Measurements from ENCODE around the gene MAPK7. TPM values are rescaled to one million over a fixed set of nuclear protein-coding genes. Genes with fewer than 3 reads are reported as not detected.

The MAPK7 gene
- 20.3 and 21.0 TPM in 2 replicates for total RNA-seq

GRCh38 chr17:19378416-19379360 is at the start of gene MAPK7:
TSS of gene MAPK7 (plus strand) at chr17:19378498. CDS start at chr17:19378901, 403 bp downstream.

GRCh38 chr17:19362277-19363113 is 15.8 kb upstream of the MAPK7 start, which contains the start of gene B9D1:
TSS of gene B9D1 (minus strand) at chr17:19362723. CDS start at chr17:19362569, 154 bp downstream.

GRCh38 chr17:19386974-19387920 is 8.9 kb downstream of the MAPK7 start, which contains the start of gene MFAP4:
TSS of gene MFAP4 (minus strand) at chr17:19387190. CDS start at chr17:19387155, 35 bp downstream.

GRCh38 chr17:19410875-19411620 is 32.8 kb downstream of the MAPK7 start, which contains the start of gene RNF112:
TSS of gene RNF112 (plus strand) at chr17:19411232. CDS start at chr17:19411409, 177 bp downstream.

Other genes starting within 250 kb of the MAPK7 start
- 16.0 and 16.5 TPM in 2 replicates for gene EPN2, start 141.1 kb upstream of the MAPK7 start, total RNA-seq
- 29.9 and 32.0 TPM in 2 replicates for gene B9D1, start 15.8 kb upstream of the MAPK7 start, total RNA-seq
- 35.8 and 39.8 TPM in 2 replicates for gene MFAP4, start 8.7 kb downstream of the MAPK7 start, total RNA-seq
- 2.7 and 2.9 TPM in 2 replicates for gene RNF112, start 32.7 kb downstream of the MAPK7 start, total RNA-seq
- gene SLC47A1, start 155.4 kb downstream of the MAPK7 start, total RNA-seq, result 0.15 and 0.34 TPM in 2 replicates

All from bronchus fibroblast of lung (primary cell).